Right lobe of liver (tissue), 4 donors: ENCODE results near the gene KIRREL3.

ENCODE experiments used
- POLR2A ChIP-seq: fragments of 450-650 bp; IDR thresholded peaks from one replicate; pipeline ENCODE4 v1.6.1; 2017; ENCODE audit warnings: antibody characterized with exemption, mild to moderate bottlenecking
- TF ChIP-seq, protein P1 (sequence below), 4 donors: fragments of 200-600 bp in 3 of 4; fragments of 450-650 bp in 1 of 4; IDR thresholded peaks; one replicate each; pipeline versions ENCODE4 v1.5.1 to v1.8.0; 2016 to 2022; ENCODE audit warnings: antibody characterized with exemption in 4 of 4, mild to moderate bottlenecking in 2 of 4
- donor health status: DM: no; HTN: no; CAD: no.
- donor health status: DM: no; HTN: no; CAD: no.
- donor health status: DM: no; HTN: yes; CAD: no.

- TF ChIP-seq, protein P1, sequence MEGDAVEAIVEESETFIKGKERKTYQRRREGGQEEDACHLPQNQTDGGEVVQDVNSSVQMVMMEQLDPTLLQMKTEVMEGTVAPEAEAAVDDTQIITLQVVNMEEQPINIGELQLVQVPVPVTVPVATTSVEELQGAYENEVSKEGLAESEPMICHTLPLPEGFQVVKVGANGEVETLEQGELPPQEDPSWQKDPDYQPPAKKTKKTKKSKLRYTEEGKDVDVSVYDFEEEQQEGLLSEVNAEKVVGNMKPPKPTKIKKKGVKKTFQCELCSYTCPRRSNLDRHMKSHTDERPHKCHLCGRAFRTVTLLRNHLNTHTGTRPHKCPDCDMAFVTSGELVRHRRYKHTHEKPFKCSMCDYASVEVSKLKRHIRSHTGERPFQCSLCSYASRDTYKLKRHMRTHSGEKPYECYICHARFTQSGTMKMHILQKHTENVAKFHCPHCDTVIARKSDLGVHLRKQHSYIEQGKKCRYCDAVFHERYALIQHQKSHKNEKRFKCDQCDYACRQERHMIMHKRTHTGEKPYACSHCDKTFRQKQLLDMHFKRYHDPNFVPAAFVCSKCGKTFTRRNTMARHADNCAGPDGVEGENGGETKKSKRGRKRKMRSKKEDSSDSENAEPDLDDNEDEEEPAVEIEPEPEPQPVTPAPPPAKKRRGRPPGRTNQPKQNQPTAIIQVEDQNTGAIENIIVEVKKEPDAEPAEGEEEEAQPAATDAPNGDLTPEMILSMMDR (IDR thresholded peaks at IDR 0.05) = no peak
- no peak for TF ChIP-seq POLR2A
Measured at GRCh38 chr11:126602349-126602940, 398.1 kb downstream of the KIRREL3 start.
